ENCODE measurements around the gene MBD3.

The MBD3 gene

DNA sequence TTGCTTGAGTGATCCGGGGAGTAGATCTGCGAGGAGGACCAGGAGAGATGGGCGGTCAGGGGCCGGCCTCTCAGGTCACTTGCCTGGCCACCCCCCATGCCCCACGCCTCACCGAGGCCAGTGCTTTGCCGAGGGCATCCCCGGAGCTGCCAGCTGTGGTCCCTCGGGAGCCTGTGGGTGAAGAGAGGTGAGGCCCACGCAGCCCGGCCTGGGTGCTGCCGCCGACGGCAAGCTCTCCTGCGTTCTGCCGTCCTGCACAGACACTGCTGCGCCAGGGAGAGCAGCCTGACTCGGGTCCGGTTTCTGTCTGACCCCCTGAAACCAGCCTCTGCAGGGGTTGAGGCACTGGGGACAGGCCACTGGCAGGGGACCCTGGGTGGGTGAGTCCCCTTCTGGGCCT is 28.4 kb upstream of the MBD3 start:
- no peak overlapping the region for H3K4me3 ChIP-seq (ENCODE audit: low read depth, low read length)
- no peak for DNase-seq (ENCODE audit: low read depth)

GRCh38 chr19:1620502-1620901 is 27.8 kb upstream of the MBD3 start:
- no peak for DNase-seq (ENCODE audit: low read depth)
- no peak overlapping the region for H3K4me3 ChIP-seq (ENCODE audit: low read depth, low read length)

GRCh38 chr19:1619703-1620102 is 27.0 kb upstream of the MBD3 start:
- no peak overlapping the region for H3K4me3 ChIP-seq (ENCODE audit: low read depth, low read length)
- DNase-seq (ENCODE audit: low read depth), result no peak

DNA sequence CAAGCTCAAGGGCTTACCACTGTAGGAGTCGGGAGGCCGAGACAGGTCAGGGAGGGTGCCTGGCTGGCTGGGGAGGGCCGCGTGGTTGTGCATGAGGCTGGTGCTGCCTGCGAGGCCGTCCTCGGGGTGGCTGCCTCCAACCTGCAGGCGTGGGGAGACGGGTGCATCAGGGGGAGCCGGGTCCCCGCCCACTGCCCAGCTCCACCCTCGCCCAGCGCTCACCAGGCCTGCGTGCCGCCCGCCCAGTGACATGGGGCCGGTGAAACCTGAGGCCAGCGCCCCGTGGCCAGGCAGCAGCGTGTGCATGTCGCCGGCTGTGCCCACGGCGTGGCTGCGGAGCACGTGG is 26.4 kb upstream of the MBD3 start:
- no peak for DNase-seq (ENCODE audit: low read depth)

GRCh38 chr19:1618157-1619093 is 25.8 kb upstream of the MBD3 start:
- DNase-seq (ENCODE audit: low read depth), result no peak

More for the DNA sequence above, 26.4 kb upstream of the MBD3 start:
- H3K4me3 ChIP-seq (ENCODE audit: low read depth, low read length), result no peak overlapping the region

GRCh38 chr19:1616875-1617274 is 24.2 kb upstream of the MBD3 start:
- DNase-seq (ENCODE audit: low read depth), result no peak
- no peak overlapping the region for H3K4me3 ChIP-seq (ENCODE audit: low read depth, low read length)

More at GRCh38 chr19:1618157-1619093, 25.8 kb upstream of the MBD3 start:
- no peak overlapping the region for H3K4me3 ChIP-seq (ENCODE audit: low read depth, low read length)

DNA sequence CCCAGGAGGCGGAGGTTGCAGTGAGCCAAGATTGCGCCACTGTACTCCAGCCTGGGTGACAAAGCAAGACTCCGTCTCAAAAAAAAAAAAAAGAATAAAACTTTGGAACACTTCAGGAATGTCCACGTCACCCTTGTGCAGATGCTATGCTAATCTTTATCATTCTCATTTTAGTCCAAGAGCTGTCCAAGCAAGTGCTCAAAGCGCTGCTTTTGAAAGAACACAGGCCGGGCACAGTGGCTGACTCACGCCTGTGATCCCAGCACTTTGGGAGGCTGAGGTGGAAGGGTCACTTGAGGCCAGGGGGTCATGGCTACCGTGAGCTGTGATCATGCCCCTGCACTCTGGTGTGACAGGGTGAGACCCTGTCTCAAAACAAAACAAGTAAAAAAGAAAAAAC is 23.7 kb upstream of the MBD3 start:
- H3K4me3 ChIP-seq (ENCODE audit: low read depth, low read length), result no peak overlapping the region
- no peak for DNase-seq (ENCODE audit: low read depth)

DNA sequence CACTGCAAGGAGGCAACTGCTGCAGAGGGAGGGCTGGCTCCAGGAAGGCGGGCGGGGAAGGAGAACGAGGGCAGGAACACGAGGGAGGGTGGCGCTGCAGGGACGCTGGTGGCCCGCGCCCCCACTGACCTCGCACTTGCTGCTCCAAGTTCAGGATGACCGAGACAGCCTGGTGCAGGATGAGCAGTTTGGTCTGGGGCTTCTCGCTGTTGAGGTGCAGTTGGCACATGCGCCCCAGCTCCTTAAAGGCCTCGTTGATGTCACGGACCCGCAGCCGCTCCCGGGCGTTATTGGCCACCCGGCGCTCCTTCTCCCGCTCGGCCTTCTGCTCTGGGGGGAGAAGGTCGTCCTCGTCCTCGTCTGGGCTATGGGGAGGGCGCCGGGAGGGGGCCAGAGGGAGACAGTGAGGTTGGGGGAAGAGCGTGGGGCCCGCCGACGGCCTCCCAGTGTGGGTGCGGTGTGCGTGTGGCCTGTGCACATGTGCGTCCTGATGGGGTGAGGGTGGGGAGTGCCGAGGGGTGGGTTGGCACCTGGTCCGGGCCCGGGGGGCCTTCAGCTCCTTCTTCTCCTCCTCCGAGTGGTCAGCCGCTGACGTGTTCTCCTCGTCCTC is 22.6 kb upstream of the MBD3 start:
- H3K4me3 ChIP-seq (ENCODE audit: low read depth, low read length), result no peak overlapping the region
- DNase-seq (ENCODE audit: low read depth), result no peak

- DNase-seq (ENCODE audit: low read depth), result no peak
Measured at GRCh38 chr19:1613808-1614570, 21.3 kb upstream of the MBD3 start.

GRCh38 chr19:1613146-1613545 is 20.5 kb upstream of the MBD3 start:
- H3K4me3 ChIP-seq (ENCODE audit: low read depth, low read length), result no peak overlapping the region
- no peak for DNase-seq (ENCODE audit: low read depth)

More at GRCh38 chr19:1613808-1614570, 21.3 kb upstream of the MBD3 start:
- H3K4me3 ChIP-seq (ENCODE audit: low read depth, low read length), result no peak overlapping the region

GRCh38 chr19:1612114-1613086 is 19.7 kb upstream of the MBD3 start:
- no peak overlapping the region for H3K4me3 ChIP-seq (ENCODE audit: low read depth, low read length)
- DNase-seq (ENCODE audit: low read depth), result no peak

- H3K4me3 ChIP-seq (ENCODE audit: low read depth, low read length), result no peak overlapping the region
- no peak for DNase-seq (ENCODE audit: low read depth)
Measured at GRCh38 chr19:1611353-1611752, 18.7 kb upstream of the MBD3 start.

GRCh38 chr19:1610579-1610978 is 17.9 kb upstream of the MBD3 start:
- no peak overlapping the region for H3K4me3 ChIP-seq (ENCODE audit: low read depth, low read length)
- DNase-seq (ENCODE audit: low read depth), result no peak

DNA sequence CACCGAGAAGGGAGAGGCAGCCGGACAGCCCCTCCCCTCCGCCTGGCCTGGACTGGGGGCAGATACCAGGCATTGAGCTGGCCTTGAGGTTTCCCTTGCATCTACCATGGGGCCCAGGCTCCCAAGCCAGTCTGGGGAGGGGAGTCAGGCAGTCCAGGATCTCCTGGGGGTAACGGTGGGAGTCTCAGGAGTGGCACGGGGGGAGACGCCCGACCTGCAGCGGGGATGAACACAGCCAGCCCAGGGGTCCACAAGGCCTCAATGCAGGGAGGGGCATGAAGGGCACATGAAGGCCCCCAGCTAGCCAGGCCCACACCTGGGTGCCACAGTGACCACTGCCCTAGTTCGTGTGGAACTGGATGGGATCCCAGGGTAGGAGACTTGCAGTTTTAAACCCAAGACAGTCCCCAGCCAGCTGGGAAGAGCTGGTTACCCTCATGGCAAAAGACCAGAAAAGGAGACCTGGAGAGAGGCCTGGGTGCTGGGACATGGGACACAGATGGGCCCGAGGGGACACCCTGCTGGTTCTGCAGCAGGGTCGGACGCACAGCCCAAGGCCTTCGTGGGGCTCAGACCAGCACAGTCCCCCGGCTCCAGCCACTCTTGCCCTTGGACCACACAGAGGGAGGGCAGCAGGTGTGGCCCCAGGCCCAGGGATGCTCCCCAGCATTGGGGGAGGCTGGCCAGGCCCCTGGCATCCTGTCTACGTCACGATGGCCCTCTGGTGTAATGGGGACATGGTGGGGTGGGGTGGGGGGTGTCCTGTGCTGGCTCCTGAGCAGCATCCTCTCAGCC is 17.2 kb upstream of the MBD3 start:
- no peak overlapping the region for H3K4me3 ChIP-seq (ENCODE audit: low read depth, low read length)
- DNase-seq (ENCODE audit: low read depth), result no peak

DNA sequence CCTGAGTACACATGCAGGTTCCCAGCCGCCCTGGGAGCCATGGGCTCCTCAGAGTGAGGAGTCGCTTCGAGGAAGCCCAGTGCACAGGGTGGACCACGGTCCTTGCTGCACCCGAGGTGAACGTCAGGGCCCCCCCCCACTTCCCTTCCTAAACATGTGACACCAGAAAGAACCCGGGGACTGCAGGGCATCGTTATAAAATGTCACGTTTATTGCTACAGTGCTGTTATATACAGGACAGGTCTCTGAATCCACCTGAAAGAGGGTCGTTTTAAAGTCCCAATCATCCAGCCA is 16.4 kb upstream of the MBD3 start:
- no peak overlapping the region for H3K4me3 ChIP-seq (ENCODE audit: low read depth, low read length)
- no peak for DNase-seq (ENCODE audit: low read depth)

- no peak for DNase-seq (ENCODE audit: low read depth)
- no peak overlapping the region for H3K4me3 ChIP-seq (ENCODE audit: low read depth, low read length)
Measured at GRCh38 chr19:1608359-1609102, 15.9 kb upstream of the MBD3 start.

DNA sequence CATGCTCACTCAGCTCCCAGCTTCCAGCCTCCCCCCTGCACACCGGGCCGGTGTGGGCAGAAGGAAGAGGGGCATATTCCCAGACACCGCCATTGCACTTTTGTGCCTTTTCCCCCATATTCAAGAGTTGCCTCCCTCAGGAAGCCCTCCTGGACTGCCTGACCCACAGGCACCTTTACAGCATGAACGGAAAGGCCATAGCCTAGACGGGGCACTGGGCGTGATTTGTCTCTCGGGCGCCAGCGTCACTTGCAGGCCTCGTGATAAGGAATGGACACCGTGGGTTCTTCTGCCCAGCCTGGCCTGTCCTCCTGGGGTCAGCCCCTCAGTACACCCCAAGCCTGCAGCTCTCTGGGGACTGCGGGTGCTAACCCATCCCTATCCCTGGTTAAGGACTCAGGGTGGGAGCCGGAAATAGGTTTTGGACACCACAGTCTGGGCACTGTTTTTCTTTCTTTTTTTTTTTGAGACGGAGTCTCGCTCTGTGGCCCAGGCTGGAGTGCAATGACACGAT is 13.5 kb upstream of the MBD3 start:
- no peak for DNase-seq (ENCODE audit: low read depth)
- peak overlapping the region; percentile 97 for H3K4me3 ChIP-seq (ENCODE audit: low read depth, low read length)
